Measurements from ENCODE around the gene CPNE7.

GRCh38 chr16:89615596-89616090 is 40.1 kb downstream of the CPNE7 start:
- TF ChIP-seq SP1 (IDR thresholded peaks at IDR 0.05) (no peak), BHLHE40 (IDR thresholded peaks at IDR 0.05; ENCODE audit: borderline replicate concordance) (no peak), FOXK2 (IDR thresholded peaks at IDR 0.05) (no peak), ELF4 (IDR thresholded peaks at IDR 0.05) (no peak)

Data from HEK293T (cell line).